ENCODE results near the gene TMEM212.
A peak's percentile ranks its signal among the peaks of the same experiment; 100 is the strongest.

The TMEM212 gene

DNA sequence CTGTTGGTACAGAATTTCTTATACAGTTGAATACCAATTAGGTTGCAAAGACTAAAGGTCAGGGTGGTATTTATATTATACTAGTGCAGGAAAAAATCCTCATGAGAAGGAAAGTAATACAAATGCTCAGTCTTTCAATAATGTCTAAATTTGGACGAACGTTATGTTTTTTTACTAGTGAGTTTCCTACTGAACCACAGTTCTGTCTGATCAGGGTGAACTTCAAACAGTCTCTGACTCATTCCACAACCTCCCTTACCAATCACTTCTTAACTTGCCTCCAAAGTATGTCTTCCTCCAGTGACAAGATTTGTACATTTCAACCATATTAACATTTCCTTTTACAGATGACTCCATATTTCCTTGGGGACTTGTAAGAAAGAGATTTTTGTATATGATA lies 3.4 kb downstream of the TMEM212 start:
- peak; percentile 39 for DNase-seq (ENCODE audit: low read depth)
- H3K4me3 ChIP-seq (ENCODE audit: low read length): no peak overlapping the region
- TF ChIP-seq, protein P1, sequence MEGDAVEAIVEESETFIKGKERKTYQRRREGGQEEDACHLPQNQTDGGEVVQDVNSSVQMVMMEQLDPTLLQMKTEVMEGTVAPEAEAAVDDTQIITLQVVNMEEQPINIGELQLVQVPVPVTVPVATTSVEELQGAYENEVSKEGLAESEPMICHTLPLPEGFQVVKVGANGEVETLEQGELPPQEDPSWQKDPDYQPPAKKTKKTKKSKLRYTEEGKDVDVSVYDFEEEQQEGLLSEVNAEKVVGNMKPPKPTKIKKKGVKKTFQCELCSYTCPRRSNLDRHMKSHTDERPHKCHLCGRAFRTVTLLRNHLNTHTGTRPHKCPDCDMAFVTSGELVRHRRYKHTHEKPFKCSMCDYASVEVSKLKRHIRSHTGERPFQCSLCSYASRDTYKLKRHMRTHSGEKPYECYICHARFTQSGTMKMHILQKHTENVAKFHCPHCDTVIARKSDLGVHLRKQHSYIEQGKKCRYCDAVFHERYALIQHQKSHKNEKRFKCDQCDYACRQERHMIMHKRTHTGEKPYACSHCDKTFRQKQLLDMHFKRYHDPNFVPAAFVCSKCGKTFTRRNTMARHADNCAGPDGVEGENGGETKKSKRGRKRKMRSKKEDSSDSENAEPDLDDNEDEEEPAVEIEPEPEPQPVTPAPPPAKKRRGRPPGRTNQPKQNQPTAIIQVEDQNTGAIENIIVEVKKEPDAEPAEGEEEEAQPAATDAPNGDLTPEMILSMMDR (IDR thresholded peaks at IDR 0.05; ENCODE audit: insufficient read depth, low read depth, low read length, missing control alignments): no peak

DNA sequence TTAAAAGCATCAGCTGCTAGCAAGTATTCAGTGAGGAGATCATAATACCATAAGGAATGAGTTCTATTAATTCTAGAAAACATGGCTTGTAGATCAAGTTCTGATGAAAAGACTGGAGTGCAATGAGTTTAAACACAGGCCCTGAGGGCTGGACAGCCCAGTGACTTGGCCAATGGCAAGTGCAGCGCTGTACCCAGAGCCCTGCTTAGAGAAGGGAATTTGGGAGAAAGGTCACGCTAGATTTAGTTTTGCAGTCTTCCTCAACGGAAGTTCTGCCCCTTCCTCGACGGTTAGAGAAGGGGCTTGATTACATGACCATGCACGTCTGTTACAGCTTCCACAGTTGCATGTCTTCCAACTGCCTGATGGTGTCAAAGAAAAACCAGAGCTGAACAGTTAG lies 4.0 kb downstream of the TMEM212 start:
- TF ChIP-seq, protein P1 (IDR thresholded peaks at IDR 0.05; ENCODE audit: insufficient read depth, low read depth, low read length, missing control alignments): no peak
- H3K4me3 ChIP-seq (ENCODE audit: low read length): no peak overlapping the region
- no peak for DNase-seq (ENCODE audit: low read depth)

DNA sequence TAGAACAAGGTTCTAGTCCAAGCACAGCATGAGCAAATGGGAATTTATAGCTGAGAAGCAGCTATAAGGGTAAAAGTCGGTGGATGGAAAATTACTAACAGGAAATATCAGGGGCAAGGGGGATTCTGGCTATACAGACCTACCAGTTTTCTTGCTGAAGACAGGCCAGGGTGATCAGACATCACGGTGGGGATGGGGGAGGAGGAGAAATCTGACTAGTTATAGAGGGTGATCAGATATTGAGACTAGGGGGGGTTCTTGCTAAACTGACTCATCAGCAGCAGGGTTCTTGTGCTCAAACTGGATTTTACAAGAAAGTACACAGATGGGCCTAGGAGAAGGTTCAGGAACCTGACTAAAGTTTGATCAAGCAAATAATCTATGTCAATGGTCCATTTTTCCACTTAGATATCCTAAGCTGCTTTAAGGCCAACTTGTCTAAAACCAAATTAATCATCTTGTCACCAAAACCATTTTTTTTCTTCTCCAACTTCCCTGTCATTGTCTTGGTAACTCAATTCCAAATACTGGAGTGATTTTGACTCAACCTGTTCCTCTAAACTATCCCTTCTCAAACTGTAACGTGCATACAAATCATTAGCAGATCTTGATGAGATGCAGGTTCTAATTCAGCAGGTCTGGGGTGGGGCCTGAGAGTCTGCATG lies 4.6 kb downstream of the TMEM212 start:
- no peak for DNase-seq (ENCODE audit: low read depth)
- TF ChIP-seq, protein P1 (IDR thresholded peaks at IDR 0.05; ENCODE audit: insufficient read depth, low read depth, low read length, missing control alignments): no peak
- no peak overlapping the region for H3K4me3 ChIP-seq (ENCODE audit: low read length)

DNA sequence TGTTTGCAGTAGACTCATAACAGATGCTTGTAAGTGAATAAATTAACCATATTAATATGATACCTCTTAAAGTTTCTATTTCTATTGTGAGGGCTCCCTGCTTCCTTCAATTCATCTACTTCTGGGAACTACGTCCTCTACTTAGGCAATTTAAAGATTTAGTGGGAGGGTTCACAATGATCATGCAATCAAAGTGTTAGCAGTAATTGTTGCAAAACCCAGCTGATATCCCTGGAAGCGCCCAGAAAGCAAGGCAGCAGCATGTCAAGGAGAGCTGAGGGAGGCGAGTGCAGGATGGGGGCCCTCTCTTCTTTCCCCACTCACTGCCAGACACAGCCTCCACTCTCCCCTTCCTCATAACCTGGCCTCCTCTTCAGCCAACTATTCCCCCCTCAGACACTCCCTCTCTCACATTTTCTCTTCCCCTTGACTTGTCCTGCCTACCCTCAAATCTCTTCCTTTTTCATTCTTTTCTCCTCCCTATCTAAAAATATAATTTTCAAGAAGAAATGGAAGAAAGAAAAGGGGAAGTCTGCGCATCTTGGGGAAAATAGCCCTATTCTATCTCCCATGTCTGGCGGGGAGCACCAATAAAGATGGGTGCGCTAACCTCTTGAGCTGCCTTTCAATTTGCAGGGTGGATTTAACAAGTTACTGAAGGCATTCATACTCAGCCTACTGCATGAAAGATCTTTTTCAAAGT lies 6.6 kb downstream of the TMEM212 start:
- no peak for DNase-seq (ENCODE audit: low read depth)
- TF ChIP-seq, protein P1 (IDR thresholded peaks at IDR 0.05; ENCODE audit: insufficient read depth, low read depth, low read length, missing control alignments): no peak
- no peak overlapping the region for H3K4me3 ChIP-seq (ENCODE audit: low read length)

DNA sequence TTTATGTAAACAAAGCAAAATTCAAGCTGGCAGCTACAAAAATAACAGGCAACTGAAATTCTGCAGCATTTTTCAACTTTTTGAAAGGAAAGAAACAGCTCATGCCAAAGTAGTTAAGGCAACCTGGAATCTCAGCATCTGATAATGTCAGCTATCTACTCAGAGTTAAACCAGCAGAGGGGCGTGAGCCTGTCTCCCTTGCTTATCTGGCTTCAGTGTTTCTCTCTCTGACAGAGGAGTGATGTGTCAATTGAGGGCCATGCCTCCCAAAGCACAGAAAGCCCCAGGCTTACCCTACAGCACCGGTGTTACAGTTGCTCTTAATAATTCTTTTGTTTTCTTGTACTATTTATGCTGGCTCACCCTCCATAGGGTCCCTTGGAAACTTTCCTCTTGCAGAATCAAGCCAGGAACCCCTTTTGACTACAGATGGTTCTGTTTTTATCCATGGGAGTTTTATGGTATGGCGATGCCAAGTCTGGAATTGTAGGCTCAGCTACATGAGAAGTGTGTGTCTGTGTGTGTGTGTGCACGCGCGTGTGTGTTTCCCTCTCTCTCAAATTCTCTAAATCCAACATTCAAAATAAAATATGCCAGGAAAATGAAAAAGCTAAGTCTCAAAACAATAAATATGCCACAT lies 7.3 kb downstream of the TMEM212 start:
- DNase-seq (ENCODE audit: low read depth): no peak
- H3K4me3 ChIP-seq (ENCODE audit: low read length): no peak overlapping the region
- TF ChIP-seq, protein P1 (IDR thresholded peaks at IDR 0.05; ENCODE audit: insufficient read depth, low read depth, low read length, missing control alignments): no peak

- no peak overlapping the region for H3K4me3 ChIP-seq (ENCODE audit: low read length)
- no peak for DNase-seq (ENCODE audit: low read depth)
- TF ChIP-seq, protein P1 (IDR thresholded peaks at IDR 0.05; ENCODE audit: insufficient read depth, low read depth, low read length, missing control alignments): no peak
Observed at GRCh38 chr3:171850960-171851659, 8.0 kb downstream of the TMEM212 start.
